ENCODE data around the gene ZNF598. TPM values are rescaled to one million over a fixed set of nuclear protein-coding genes. Genes with fewer than 3 reads are reported as not detected.

Gene ZNF598
- total and polyA plus RNA-seq, 2 of the 13 experiments (the other 11 are each of a cell fraction or from before 2014, with no cell fraction given) = 13.5 to 14.2 TPM

GRCh38 chr16:2016407-2016922, 6.8 kb upstream of the ZNF598 start (continued):
- no peak for TF ChIP-seq HMG20B (CRISPR knock-in tag; conservative IDR thresholded peaks at IDR 0.05)
- no peak for TF ChIP-seq TFE3 (CRISPR knock-in tag; IDR thresholded peaks at IDR 0.05)
- TF ChIP-seq MIER3 (CRISPR knock-in tag; IDR thresholded peaks at IDR 0.05; ENCODE audit: borderline replicate concordance) = no peak
- TF ChIP-seq, protein P1, sequence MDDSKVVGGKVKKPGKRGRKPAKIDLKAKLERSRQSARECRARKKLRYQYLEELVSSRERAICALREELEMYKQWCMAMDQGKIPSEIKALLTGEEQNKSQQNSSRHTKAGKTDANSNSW (CRISPR knock-in tag; IDR thresholded peaks at IDR 0.05; ENCODE audit: borderline replicate concordance) = no peak
- no peak for TF ChIP-seq ZNF136 (CRISPR knock-in tag; IDR thresholded peaks at IDR 0.05; ENCODE audit: low read depth)
- no peak for TF ChIP-seq ZNF816 (CRISPR knock-in tag; IDR thresholded peaks at IDR 0.05; ENCODE audit: borderline replicate concordance)
- no peak for TF ChIP-seq CREM (IDR thresholded peaks at IDR 0.05)
- no peak for TF ChIP-seq CREM (CRISPR knock-in tag; IDR thresholded peaks at IDR 0.05)
- TF ChIP-seq, protein P2, sequence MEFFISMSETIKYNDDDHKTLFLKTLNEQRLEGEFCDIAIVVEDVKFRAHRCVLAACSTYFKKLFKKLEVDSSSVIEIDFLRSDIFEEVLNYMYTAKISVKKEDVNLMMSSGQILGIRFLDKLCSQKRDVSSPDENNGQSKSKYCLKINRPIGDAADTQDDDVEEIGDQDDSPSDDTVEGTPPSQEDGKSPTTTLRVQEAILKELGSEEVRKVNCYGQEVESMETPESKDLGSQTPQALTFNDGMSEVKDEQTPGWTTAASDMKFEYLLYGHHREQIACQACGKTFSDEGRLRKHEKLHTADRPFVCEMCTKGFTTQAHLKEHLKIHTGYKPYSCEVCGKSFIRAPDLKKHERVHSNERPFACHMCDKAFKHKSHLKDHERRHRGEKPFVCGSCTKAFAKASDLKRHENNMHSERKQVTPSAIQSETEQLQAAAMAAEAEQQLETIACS (CRISPR knock-in tag; IDR thresholded peaks at IDR 0.05) = no peak
- no peak for TF ChIP-seq ZBTB40 (IDR thresholded peaks at IDR 0.05)
- no peak for TF ChIP-seq ZBTB40 (CRISPR knock-in tag; IDR thresholded peaks at IDR 0.05)
- TF ChIP-seq KDM1A (CRISPR knock-in tag; IDR thresholded peaks at IDR 0.05) = no peak
- no peak for TF ChIP-seq DZIP1 (CRISPR knock-in tag; IDR thresholded peaks at IDR 0.05)
- TF ChIP-seq POGZ (CRISPR knock-in tag; IDR thresholded peaks at IDR 0.05) = no peak
- no peak for TF ChIP-seq ZNF674 (CRISPR knock-in tag; IDR thresholded peaks at IDR 0.05; ENCODE audit: low read depth)

All from HepG2 (cell line).